H7 (cell line): ENCODE data around the gene RPL18. TPM values are rescaled to one million over a fixed set of nuclear protein-coding genes. Genes with fewer than 3 reads are reported as not detected.

ENCODE experiments used
- DNase-seq: peaks from one replicate; pipeline ENCODE4 v3.0.0; 2012
- H3K27me3 ChIP-seq: 2 replicates; pipeline ENCODE4 v1.6.0; 2011; ENCODE audit warnings: mild to moderate bottlenecking, low read length; ENCODE audit not compliant: control insufficient read depth, insufficient read depth
- H3K36me3 ChIP-seq: replicated peaks from 2 replicates; pipeline ENCODE4 v1.5.1; 2011; ENCODE audit warnings: low read length; ENCODE audit not compliant: control insufficient read depth, insufficient read depth
- H3K4me3 ChIP-seq: 2 replicates; pipeline ENCODE4 v1.5.1; 2011; ENCODE audit warnings: low read depth, mild to moderate bottlenecking, control low read depth, low read length, moderate library complexity; ENCODE audit not compliant: insufficient read depth
- total RNA-seq: library from RNA; depleted of rRNA; stranded (reverse); fragments of >200 nt; shearing (Covaris generic); gene quantifications from 2 replicates; pipeline ENCODE4 v1.2.3, GENCODE V29; 2014

Gene RPL18
- total RNA-seq, 1 experiment from 2014 or later, result 5,156 TPM

- no peak for DNase-seq
- Histone ChIP-seq H3K4me3 (peak overlapping the region; percentile 50), H3K27me3 (no peaks in the 10 kb centered on the region), H3K36me3 (peaks cover 2% of the 10 kb centered on the region)
Measured at GRCh38 chr19:48629297-48629598, 10.3 kb upstream of the RPL18 start.

GRCh38 chr19:48628486-48629296, 9.7 kb upstream of the RPL18 start:
- no peak overlapping the region for H3K4me3 ChIP-seq

GRCh38 chr19:48627865-48628314, 8.9 kb upstream of the RPL18 start:
- no peak for DNase-seq
- Histone ChIP-seq H3K27me3 (no peaks in the 10 kb centered on the region), H3K4me3 (no peak overlapping the region), H3K36me3 (peaks cover 2% of the 10 kb centered on the region)

More at GRCh38 chr19:48628486-48629296, 9.7 kb upstream of the RPL18 start:
- Histone ChIP-seq H3K36me3 (peaks cover 2% of the 10 kb centered on the region), H3K27me3 (no peaks in the 10 kb centered on the region)
- DNase-seq, result no peak

- peak; percentile 41 for DNase-seq
- no peaks in the 10 kb centered on the region for H3K27me3 ChIP-seq
- H3K36me3 ChIP-seq, result no peaks in the 10 kb centered on the region; the same call in none of the 2 replicates
- H3K4me3 ChIP-seq, result no peak overlapping the region
Measured at GRCh38 chr19:48627201-48627864, 8.4 kb upstream of the RPL18 start.

- peak; percentile 46 for DNase-seq
- Histone ChIP-seq H3K36me3 (no peaks in the 10 kb centered on the region; the same call in none of the 2 replicates), H3K27me3 (no peaks in the 10 kb centered on the region), H3K4me3 (no peak overlapping the region)
Measured at GRCh38 chr19:48625891-48626327, 6.9 kb upstream of the RPL18 start.

- peak; percentile 85 for DNase-seq
- no peaks in the 10 kb centered on the region for H3K27me3 ChIP-seq
- no peaks in the 10 kb centered on the region; the same call in none of the 2 replicates for H3K36me3 ChIP-seq
- peak overlapping the region; percentile 61 for H3K4me3 ChIP-seq
Measured at GRCh38 chr19:48624791-48625723, 6.1 kb upstream of the RPL18 start.

- peak; percentile 99 for DNase-seq
- H3K4me3 ChIP-seq, result peak overlapping the region; percentile 61
- H3K27me3 ChIP-seq, result no peaks in the 10 kb centered on the region
- no peaks in the 10 kb centered on the region; the same call in none of the 2 replicates for H3K36me3 ChIP-seq
Measured at GRCh38 chr19:48624067-48624594, 5.2 kb upstream of the RPL18 start.

- no peaks in the 10 kb centered on the region; the same call in none of the 2 replicates for H3K36me3 ChIP-seq
- no peaks in the 10 kb centered on the region for H3K27me3 ChIP-seq
- DNase-seq, result peak; percentile 54
- peak overlapping the region; percentile 30 for H3K4me3 ChIP-seq
Measured at GRCh38 chr19:48623556-48624066, 4.6 kb upstream of the RPL18 start.

- Histone ChIP-seq H3K4me3 (peak overlapping the region; percentile 100), H3K27me3 (no peaks in the 10 kb centered on the region), H3K36me3 (peaks cover 27% of the 10 kb centered on the region)
- DNase-seq, result peak; percentile 33
Measured at GRCh38 chr19:48619692-48620585, 961 bp upstream of the RPL18 start.

GRCh38 chr19:48618278-48618915, 581 bp downstream of the RPL18 start:
- Histone ChIP-seq H3K27me3 (no peaks in the 10 kb centered on the region), H3K4me3 (peak overlapping the region; percentile 100)

GRCh38 chr19:48617146-48617937, 1.6 kb downstream of the RPL18 start:
- DNase-seq, result no peak
- Histone ChIP-seq H3K36me3 (peaks cover 31% of the 10 kb centered on the region), H3K27me3 (no peaks in the 10 kb centered on the region), H3K4me3 (peak overlapping the region; percentile 100)

More at GRCh38 chr19:48618278-48618915, 581 bp downstream of the RPL18 start:
- no peak for DNase-seq
- peaks cover 31% of the 10 kb centered on the region for H3K36me3 ChIP-seq

- H3K4me3 ChIP-seq, result no peak overlapping the region
- H3K36me3 ChIP-seq, result peaks cover 31% of the 10 kb centered on the region
- H3K27me3 ChIP-seq, result no peaks in the 10 kb centered on the region
- DNase-seq, result no peak
Measured at GRCh38 chr19:48616491-48617056, 2.4 kb downstream of the RPL18 start.
